ENCODE data around the gene RADIL. TPM values are rescaled to one million over a fixed set of nuclear protein-coding genes. Genes with fewer than 3 reads are reported as not detected.
"Not testable (repeated sequence)": the region's sequence is repeated elsewhere in the genome, so short reads cannot be mapped to it uniquely, and the experiment has no call there.

RADIL gene
- total RNA-seq, 1 donor from 2014 or later: 1.8 TPM

GRCh38 chr7:4794171-4794570 is 89.3 kb downstream of the RADIL start:
- DNase-seq (ENCODE audit: low read depth): not testable (repeated sequence)

GRCh38 chr7:4793385-4793993 is 90.0 kb downstream of the RADIL start:
- not testable (repeated sequence) for DNase-seq (ENCODE audit: low read depth)

GRCh38 chr7:4792537-4793126 is 90.9 kb downstream of the RADIL start:
- DNase-seq (ENCODE audit: low read depth): no peak

- no peak for DNase-seq (ENCODE audit: low read depth)
Measured at GRCh38 chr7:4791738-4792536, 91.6 kb downstream of the RADIL start.

- DNase-seq (ENCODE audit: low read depth): no peak
Measured at GRCh38 chr7:4791101-4791737, 92.3 kb downstream of the RADIL start.

- no peak for DNase-seq (ENCODE audit: low read depth)
Measured at GRCh38 chr7:4790516-4790991, 93.0 kb downstream of the RADIL start.

- no peak for DNase-seq (ENCODE audit: low read depth)
Measured at GRCh38 chr7:4790078-4790465, 93.4 kb downstream of the RADIL start.

- no peak for DNase-seq (ENCODE audit: low read depth)
Measured at GRCh38 chr7:4789194-4790077, 94.1 kb downstream of the RADIL start.

- DNase-seq (ENCODE audit: low read depth): no peak
Measured at GRCh38 chr7:4788627-4789189, 94.8 kb downstream of the RADIL start.

- DNase-seq (ENCODE audit: low read depth): no peak
Measured at GRCh38 chr7:4787947-4788626, 95.4 kb downstream of the RADIL start.

- no peak for DNase-seq (ENCODE audit: low read depth)
Measured at GRCh38 chr7:4787541-4787940, 96.0 kb downstream of the RADIL start.

GRCh38 chr7:4786015-4786414 is 97.5 kb downstream of the RADIL start:
- no peak for DNase-seq (ENCODE audit: low read depth)

- no peak for DNase-seq (ENCODE audit: low read depth)
Measured at GRCh38 chr7:4785371-4785770, 98.1 kb downstream of the RADIL start.

GRCh38 chr7:4784799-4785198 is 98.7 kb downstream of the RADIL start:
- DNase-seq (ENCODE audit: low read depth): no peak

GRCh38 chr7:4783762-4784351 is 99.7 kb downstream of the RADIL start:
- no peak for DNase-seq (ENCODE audit: low read depth)

- DNase-seq (ENCODE audit: low read depth): no peak
Measured at GRCh38 chr7:4783292-4783652, 100.2 kb downstream of the RADIL start.

GRCh38 chr7:4782333-4783291 is 100.9 kb downstream of the RADIL start:
- no peak for DNase-seq (ENCODE audit: low read depth)

- no peak for DNase-seq (ENCODE audit: low read depth)
Measured at GRCh38 chr7:4781366-4782069, 102.0 kb downstream of the RADIL start.

Data from myocyte (in vitro differentiated cells).